WERI-Rb-1 (cell line): Measurements from ENCODE around the gene ATP11A.

Experiments used
- DNase-seq: peaks from one replicate; pipeline ENCODE4 v3.0.0-alpha.2; 2020
- H3K27ac ChIP-seq: fragments of 250-450 bp; sonication (Bioruptor Pico); 2 replicates; pipeline ENCODE4 v1.5.1; 2020; ENCODE audit warnings: mild to moderate bottlenecking, moderate library complexity
- H3K27me3 ChIP-seq: fragments of 250-450 bp; sonication (Bioruptor Pico); 2 replicates; pipeline ENCODE4 v1.5.1; 2021; ENCODE audit warnings: mild to moderate bottlenecking, low read depth, moderate library complexity; ENCODE audit not compliant: insufficient read depth, severe bottlenecking
- H3K36me3 ChIP-seq: fragments of 250-450 bp; sonication (Bioruptor Pico); 2 replicates; pipeline ENCODE4 v1.5.1; 2020; ENCODE audit warnings: mild to moderate bottlenecking, moderate library complexity
- H3K4me3 ChIP-seq: 2 replicates; pipeline ENCODE4 v1.5.1; 2011; ENCODE audit warnings: low read depth, mild to moderate bottlenecking, control low read depth, low read length
- H3K9me3 ChIP-seq: fragments of 250-450 bp; sonication (Bioruptor Pico); 2 replicates; pipeline ENCODE4 v1.5.1; 2021; ENCODE audit warnings: mild to moderate bottlenecking, moderate library complexity; ENCODE audit not compliant: severe bottlenecking
- TF ChIP-seq, protein P1 (sequence below): IDR thresholded peaks from 2 replicates; pipeline ENCODE4 v1.5.1; 2011; ENCODE audit warnings: low read depth, mild to moderate bottlenecking, control low read depth, inconsistent platforms, low read length

ATP11A gene

DNA sequence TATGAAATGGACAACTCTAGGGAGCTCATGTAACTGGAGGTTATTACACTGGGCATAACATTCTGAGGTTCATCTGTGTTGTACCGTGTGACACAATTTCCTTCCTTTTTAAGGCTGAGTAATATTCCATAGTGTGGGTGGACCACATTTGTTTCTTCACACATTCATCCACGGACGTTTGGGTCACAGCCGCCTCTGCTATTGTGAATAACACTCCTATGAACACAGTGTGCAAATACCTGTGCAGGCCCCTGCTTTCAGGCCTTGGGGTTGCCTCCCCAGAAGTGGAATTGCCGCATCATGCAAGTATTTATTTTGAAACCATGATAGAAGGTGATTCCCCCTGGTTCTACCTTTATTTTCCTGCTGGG is 215.8 kb downstream of the ATP11A start:
- Histone ChIP-seq H3K4me3 (no peak overlapping the region), H3K27ac (peak overlapping the region; percentile 89), H3K9me3 (peaks cover 8% of the 10 kb centered on the region), H3K36me3 (peaks cover 24% of the 10 kb centered on the region), H3K27me3 (no peaks in the 10 kb centered on the region)
- no peak for DNase-seq
- TF ChIP-seq, protein P1, sequence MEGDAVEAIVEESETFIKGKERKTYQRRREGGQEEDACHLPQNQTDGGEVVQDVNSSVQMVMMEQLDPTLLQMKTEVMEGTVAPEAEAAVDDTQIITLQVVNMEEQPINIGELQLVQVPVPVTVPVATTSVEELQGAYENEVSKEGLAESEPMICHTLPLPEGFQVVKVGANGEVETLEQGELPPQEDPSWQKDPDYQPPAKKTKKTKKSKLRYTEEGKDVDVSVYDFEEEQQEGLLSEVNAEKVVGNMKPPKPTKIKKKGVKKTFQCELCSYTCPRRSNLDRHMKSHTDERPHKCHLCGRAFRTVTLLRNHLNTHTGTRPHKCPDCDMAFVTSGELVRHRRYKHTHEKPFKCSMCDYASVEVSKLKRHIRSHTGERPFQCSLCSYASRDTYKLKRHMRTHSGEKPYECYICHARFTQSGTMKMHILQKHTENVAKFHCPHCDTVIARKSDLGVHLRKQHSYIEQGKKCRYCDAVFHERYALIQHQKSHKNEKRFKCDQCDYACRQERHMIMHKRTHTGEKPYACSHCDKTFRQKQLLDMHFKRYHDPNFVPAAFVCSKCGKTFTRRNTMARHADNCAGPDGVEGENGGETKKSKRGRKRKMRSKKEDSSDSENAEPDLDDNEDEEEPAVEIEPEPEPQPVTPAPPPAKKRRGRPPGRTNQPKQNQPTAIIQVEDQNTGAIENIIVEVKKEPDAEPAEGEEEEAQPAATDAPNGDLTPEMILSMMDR = no peak

DNA sequence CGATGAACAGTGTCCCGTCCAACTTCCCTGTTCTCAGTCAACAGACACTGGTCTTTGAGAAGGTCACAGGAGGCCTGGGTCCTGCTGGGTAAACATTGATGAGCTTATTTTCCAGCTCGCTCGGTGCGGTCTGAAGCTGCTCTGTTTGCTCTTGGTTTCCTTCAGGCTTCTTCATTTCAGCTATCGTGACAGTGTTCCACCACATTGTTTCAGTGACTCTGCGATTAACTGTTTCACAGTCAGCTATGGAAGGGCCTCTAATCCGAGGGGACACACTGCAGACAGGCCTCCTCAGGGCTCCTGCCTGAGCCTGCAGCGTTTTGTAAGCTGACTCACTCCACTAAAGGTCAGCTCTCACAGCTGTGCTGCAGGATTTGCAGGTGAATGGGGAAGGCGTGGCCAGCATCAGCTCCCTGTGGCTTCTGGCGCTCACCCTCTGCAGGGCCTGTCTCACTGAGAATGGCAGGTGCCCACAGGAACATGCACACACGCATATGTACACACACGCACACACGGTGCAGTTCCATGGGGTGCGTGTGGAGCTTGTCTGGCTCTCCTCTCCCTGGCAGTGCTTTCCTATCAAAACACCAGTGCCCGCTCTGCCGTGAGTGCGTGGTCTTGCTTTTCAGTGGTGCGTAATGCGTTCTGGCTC is 216.3 kb downstream of the ATP11A start:
- peak overlapping the region; percentile 89 for H3K27ac ChIP-seq
- TF ChIP-seq, protein P1 = no peak
- peaks cover 24% of the 10 kb centered on the region for H3K36me3 ChIP-seq
- peaks cover 8% of the 10 kb centered on the region for H3K9me3 ChIP-seq
- H3K4me3 ChIP-seq = no peak overlapping the region
- H3K27me3 ChIP-seq = no peaks in the 10 kb centered on the region
- DNase-seq = peak; percentile 95

GRCh38 chr13:112907286-112907685 is 217.4 kb downstream of the ATP11A start:
- no peaks in the 10 kb centered on the region for H3K27me3 ChIP-seq
- peaks cover 8% of the 10 kb centered on the region for H3K9me3 ChIP-seq
- no peak overlapping the region; the same call in 1 of the 2 replicates for H3K27ac ChIP-seq
- no peak overlapping the region for H3K4me3 ChIP-seq
- H3K36me3 ChIP-seq = peaks cover 28% of the 10 kb centered on the region
- TF ChIP-seq, protein P1 = no peak
- DNase-seq = no peak

DNA sequence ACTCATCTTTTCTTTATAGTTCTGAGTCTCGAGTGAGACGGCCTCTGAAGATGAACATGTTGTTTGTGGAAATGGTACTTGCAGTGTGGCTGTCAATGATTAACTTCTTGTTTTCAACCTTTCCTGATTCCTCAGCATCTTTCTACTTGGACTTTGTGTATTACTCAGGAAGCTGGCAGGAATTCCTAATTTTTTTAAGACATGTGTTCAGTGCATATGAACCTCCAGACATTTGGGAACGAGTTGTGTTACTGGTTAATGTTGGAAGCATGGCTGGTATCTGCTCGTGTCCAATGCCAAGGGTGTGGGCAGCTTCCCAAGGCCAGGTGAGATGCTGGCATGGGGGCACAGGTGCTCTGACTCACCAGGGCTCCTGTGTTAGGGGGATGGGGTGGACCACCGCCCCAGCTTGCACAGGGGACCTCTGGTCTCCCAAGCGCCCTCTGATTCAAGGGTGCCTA is 218.1 kb downstream of the ATP11A start:
- TF ChIP-seq, protein P1 = no peak
- Histone ChIP-seq H3K27me3 (no peaks in the 10 kb centered on the region), H3K4me3 (no peak overlapping the region), H3K9me3 (peaks cover 8% of the 10 kb centered on the region), H3K27ac (no peak overlapping the region), H3K36me3 (peaks cover 28% of the 10 kb centered on the region)
- no peak for DNase-seq

DNA sequence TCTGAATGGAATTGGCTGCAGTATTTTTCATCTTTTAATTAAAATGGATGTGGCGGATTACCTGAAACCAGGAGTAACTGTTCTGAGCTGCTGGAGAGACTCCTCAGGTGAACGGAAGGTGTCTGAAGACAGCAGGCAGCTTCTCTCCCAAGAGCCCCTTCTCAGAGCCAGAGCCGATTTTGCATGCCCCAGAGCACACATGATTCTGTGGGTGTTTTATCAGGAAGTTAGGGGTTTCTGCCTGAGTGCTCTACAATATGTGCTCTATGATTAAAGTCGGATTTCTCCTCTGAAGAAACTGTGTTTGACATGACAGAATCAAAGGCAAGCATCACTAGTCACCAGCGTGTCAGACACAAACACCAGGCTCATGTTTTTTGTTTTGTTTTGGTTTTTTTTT is 218.5 kb downstream of the ATP11A start:
- peaks cover 8% of the 10 kb centered on the region for H3K9me3 ChIP-seq
- no peak for DNase-seq
- TF ChIP-seq, protein P1 = no peak
- H3K27ac ChIP-seq = no peak overlapping the region
- H3K4me3 ChIP-seq = no peak overlapping the region
- no peaks in the 10 kb centered on the region for H3K27me3 ChIP-seq
- peaks cover 28% of the 10 kb centered on the region for H3K36me3 ChIP-seq

DNA sequence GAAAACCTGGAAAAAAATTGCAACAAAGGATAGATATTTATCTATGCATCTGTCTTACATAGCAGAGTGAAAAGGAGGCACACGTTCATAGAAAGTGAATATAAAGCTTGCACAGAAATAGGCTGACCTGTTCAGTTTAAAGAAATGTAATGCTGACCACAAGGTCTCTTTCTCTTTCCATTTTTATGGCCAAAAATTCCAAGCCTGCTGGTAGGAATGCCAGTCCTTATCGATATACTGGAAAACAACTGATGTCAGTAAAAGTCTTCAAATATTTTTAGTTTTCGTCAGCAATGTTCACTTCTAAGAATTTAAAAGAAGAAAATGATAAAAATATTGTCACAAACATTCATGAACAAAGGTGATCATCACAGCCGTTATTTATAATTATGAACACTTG is 220.2 kb downstream of the ATP11A start:
- Histone ChIP-seq H3K27ac (no peak overlapping the region), H3K36me3 (peaks cover 24% of the 10 kb centered on the region), H3K4me3 (no peak overlapping the region), H3K27me3 (no peaks in the 10 kb centered on the region), H3K9me3 (peaks cover 6% of the 10 kb centered on the region)
- TF ChIP-seq, protein P1 = no peak
- no peak for DNase-seq
